Cardiac fibroblast (primary cell): ENCODE data around the gene UBAP2L.
A peak's percentile ranks its signal among the peaks of the same experiment; 100 is the strongest.

Source experiments
- DNase-seq, 2 donors: peaks; one replicate each; pipeline versions ENCODE4 v3.0.0 to v3.0.0-alpha.2; 2010; ENCODE audit warnings: low read depth in 2 of 2
- H3K4me3 ChIP-seq, 2 donors: replicated peaks in 1 of 2; 1 replicate in 1 of 2; 2 replicates in 1 of 2; pipeline ENCODE4 v1.5.1; 2011; ENCODE audit warnings: low read depth in 2 of 2, low read length in 2 of 2, mild to moderate bottlenecking in 2 of 2, moderate library complexity in 1 of 2
- TF ChIP-seq, protein P1 (sequence below): IDR thresholded peaks from one replicate; pipeline ENCODE4 v1.5.1; 2011; ENCODE audit warnings: low read depth, mild to moderate bottlenecking, low read length, inconsistent platforms

The UBAP2L gene

DNA sequence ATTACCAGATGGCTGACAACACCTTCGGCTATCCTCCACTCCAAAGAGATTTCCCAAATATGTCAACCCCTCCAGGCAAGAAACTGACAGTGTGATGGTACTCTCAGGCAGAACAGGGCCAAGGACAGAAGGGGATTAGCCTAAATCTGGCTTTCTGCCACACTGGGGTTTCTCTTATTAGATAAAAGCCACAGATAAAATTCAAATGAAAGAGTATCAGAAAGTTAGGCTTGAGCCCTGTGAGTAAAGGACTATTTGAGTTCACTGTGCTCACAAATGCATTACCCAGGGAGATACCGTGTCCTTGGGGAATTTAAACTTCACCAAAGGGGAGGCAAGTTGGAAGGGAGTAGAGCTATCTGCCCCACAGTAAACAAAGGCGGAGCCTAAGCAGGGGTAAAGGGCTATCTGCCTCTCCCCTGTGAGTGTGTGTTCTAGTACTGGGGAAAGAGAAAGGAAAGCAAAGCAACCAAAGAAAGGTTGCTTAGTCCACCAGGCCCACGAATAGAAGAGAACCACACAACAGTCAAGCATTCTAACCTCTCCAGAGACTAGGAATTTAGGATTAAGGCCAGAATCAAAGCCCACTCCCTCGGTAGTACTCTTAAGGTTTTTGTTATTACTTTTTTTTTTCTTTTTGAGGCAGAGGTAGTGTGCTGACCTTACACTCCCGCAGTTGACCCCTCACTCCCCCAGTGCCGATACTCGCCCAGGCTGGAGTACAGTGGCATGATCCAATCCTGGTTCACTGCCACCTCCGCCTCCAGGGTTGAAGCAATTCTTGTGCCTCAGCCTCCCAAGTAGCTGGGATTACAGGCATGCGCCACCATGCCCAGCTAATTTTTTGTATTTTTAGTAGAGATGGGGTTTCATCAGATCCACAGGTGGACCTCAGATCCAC, 41.6 kb upstream of the UBAP2L start:
- peak; percentile 29 to 44 for DNase-seq
- TF ChIP-seq, protein P1, sequence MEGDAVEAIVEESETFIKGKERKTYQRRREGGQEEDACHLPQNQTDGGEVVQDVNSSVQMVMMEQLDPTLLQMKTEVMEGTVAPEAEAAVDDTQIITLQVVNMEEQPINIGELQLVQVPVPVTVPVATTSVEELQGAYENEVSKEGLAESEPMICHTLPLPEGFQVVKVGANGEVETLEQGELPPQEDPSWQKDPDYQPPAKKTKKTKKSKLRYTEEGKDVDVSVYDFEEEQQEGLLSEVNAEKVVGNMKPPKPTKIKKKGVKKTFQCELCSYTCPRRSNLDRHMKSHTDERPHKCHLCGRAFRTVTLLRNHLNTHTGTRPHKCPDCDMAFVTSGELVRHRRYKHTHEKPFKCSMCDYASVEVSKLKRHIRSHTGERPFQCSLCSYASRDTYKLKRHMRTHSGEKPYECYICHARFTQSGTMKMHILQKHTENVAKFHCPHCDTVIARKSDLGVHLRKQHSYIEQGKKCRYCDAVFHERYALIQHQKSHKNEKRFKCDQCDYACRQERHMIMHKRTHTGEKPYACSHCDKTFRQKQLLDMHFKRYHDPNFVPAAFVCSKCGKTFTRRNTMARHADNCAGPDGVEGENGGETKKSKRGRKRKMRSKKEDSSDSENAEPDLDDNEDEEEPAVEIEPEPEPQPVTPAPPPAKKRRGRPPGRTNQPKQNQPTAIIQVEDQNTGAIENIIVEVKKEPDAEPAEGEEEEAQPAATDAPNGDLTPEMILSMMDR: no peak
- peak overlapping the region in 1 of 2 donors; percentile 11 for H3K4me3 ChIP-seq

DNA sequence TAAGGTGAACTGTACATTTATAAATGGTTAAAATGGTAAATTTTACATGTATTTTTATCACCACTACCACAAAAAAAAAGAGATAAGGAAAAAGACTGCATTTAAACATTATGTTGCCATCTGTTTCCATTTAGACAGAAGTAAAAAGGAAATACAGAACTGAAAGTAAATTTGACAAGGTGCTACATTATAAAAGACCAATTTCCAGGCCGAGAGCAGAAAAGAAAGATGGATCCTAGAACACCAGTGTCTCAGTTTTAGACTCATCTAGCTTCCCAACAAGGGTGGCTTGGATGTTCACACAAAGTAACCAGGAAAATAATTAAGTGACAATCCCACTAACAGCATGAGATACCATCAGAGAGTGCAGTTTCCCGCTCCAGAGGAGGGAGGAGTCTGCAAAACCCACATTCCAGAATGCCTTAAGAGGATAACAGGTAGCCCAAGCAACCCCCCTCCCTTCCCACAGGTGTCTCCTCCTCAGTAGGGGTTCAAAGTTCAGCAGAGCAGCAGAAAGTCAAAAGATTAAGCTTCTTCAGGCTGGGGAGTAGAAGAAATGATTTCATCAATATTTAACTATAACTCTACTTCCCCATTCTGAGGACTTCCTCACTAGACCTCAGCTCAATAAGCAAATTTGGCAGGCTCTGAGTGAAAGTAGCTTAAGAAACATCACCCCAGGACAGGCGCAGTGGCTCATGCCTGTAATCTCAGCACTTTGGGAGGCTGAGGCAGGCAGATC, 40.6 kb upstream of the UBAP2L start:
- TF ChIP-seq, protein P1: no peak
- peak overlapping the region in 1 of 2 donors; percentile 22 for H3K4me3 ChIP-seq
- no peak for DNase-seq

DNA sequence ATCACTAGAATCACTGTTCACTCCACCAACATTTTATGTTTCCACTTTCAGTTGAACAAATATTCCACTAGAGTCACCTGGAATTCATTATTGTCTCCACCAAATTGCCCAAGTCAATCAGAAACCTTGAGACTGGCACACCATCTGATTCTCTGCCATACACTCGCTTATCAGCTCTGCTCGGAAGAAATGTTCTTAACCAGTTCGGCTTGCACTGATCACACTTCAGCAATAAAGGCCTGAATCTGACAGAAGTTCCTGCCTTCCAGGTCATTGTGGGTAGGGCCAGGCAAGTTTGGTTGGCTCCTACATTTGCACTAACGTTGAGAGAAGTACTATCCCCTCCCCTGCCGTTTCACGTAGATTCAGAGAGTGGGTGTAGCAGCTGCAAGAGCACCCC, 38.8 kb upstream of the UBAP2L start:
- DNase-seq: no peak
- H3K4me3 ChIP-seq: peak overlapping the region; percentile 99
- TF ChIP-seq, protein P1: no peak

DNA sequence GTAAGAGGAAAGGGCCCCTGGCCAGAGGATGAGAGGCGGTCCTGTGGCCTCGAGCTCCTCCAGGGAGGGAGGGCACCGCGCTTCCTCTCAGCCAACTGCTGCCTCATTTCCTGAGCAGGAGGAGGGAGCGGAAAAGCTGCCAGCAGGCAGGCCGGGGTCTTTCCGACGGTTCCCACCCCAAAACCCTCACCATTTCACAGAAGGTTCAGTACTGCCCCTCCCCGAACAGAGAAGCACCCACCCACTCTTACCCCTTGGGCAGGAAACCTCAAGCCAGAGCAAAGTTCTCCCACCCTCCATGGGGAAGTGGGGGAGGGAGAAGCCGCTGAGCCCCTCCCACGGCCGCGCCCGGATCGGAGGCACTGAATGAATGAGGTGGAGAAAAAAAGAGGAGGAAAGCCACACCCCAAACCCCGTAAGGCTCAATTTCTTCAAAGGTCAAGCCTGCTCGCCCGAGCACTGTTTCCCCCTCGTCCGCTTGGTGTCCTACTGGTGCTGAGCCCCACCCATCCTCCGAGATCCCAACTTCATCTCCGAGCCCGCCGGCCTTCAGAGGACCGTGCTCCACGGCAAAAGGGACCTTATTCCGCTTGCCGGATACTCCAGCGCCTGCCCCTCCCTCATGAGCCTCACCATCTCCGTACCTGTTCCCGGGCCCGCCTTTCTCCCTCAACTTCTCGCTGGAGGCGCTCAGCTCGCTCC, 38.3 kb upstream of the UBAP2L start:
- TF ChIP-seq, protein P1: no peak
- peak; percentile 79 to 92 for DNase-seq
- peak overlapping the region; percentile 99 for H3K4me3 ChIP-seq

DNA sequence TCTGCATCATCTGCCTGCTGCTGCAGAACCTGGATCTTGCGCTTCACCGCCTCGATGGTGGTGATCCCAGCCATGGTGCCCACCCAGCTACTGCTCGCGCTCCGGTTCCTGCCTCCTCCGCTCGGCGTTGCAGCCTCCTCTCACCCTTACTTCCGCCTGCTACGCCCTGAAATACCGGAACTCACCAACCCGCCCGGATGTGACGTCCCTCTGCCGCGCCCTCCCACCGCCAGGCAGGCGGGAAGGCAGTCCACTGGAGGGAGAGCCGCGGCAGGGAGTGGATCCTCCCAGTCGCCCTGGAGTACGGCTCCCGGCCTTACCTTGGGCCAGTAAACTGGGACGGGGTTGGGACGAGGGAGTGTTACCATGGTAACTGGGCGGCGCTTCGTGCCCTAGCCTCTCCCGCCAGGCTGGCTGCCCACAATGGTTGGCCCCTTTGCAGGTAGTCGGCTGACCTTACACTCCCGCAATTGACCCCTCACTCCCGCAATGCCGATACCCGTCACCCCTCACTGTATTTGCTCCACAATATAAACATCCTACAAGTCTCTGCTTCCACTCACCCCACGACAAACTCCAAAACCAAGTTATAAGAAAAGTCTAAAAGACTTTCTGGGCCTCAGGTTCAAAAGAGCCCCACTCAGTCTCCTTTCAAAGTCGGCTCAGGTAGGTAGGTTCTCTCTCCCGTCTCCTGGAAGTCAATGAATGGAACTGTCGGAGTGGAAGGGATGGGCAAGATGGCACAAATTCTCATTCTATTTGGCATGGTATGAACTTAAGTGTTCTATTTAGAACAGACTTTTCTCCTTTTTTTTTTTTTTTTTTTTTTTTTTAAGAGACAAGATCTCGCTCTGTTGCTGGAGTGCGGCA, 37.5 kb upstream of the UBAP2L start:
- peak overlapping the region; percentile 99 for H3K4me3 ChIP-seq
- TF ChIP-seq, protein P1: no peak
- DNase-seq: peak; percentile 96 to 97

DNA sequence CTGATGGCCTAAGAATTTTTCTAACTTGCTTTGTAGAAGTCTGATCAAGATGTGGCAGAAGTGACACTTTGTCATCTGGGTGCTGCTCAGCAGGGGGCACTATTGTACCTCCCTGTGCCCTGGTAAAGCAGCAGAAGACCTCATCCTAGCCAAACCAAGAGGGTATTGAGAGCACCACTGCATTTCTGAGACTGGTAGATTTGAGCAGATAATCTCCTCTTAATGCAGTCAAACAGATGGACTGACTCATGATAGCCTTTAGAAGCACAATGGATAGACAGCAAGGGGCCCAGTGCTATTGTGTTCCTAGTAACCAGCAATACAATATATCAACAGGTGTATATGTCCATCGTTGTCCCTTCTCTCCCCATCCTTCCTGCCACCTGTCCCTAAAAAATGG, 34.6 kb upstream of the UBAP2L start:
- TF ChIP-seq, protein P1: peak; percentile 74
- no peak overlapping the region for H3K4me3 ChIP-seq
- peak; percentile 72 to 80 for DNase-seq
